GM21528 (cell line): ENCODE data around the gene FSHR.

ENCODE experiments used
- ATAC-seq: cut with Tn5 transposase; IDR thresholded peaks from one replicate; pipeline ENCODE4 v1.9.1; 2021; ENCODE audit warnings: mild to moderate bottlenecking, moderate library complexity; ENCODE audit not compliant: unreplicated experiment, low FRiP score

FSHR gene

DNA sequence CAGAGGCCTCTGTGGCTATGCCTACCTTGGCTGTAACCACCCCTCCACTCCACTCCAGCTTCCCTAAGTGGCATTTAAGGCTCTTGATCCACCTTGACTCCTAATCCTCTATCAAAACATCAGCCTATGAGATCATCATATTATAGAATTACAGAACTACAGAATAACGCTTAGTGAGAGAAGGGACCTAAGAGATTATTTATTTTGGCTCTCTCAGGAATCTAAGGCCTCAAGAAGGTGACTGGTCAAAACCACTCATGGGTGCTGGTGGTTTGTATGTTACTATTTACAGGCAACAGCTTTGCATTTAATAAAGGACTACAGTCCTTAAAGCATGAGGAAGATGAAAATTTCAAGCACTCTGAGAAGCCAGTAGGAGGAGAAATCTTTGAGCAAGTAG, 118.8 kb downstream of the FSHR start:
- no peak for ATAC-seq

DNA sequence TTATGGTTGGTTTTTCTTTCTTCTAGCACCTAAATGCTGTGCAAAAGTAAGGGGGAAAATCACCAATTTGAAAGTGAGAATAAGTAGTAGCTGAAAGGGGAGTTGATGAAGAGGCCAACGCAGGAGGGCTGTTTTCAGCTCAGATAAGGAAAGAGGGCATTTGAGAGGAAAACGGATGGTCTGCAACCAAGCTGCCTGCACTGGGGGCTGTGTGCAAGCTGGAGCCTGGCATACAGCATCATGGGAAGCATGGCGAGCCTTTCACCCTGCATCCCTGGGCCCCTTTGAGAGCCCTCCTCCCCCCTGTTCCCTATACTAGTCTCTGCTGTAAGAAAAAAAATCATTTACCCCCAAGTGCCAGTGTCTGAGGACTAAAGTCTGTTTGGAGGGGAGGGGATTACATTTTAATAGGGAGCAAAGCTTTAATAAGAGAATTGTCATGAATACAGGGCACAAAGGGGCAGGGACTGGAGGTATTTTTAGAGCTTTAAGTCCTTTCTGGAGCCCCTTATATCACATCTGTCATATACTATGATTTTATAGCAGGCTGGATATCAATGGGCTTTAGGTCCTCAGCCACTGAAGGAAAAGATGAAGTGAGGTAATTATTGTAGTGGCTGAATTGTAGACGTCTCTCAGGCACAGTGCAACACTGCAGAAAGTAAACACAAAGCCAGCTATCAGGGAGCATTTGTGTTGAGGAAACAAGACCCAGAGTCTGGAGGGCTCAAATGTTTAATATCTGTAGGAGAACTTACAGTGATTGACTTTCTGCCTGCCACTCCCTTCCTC, 120.7 kb downstream of the FSHR start:
- no peak for ATAC-seq

DNA sequence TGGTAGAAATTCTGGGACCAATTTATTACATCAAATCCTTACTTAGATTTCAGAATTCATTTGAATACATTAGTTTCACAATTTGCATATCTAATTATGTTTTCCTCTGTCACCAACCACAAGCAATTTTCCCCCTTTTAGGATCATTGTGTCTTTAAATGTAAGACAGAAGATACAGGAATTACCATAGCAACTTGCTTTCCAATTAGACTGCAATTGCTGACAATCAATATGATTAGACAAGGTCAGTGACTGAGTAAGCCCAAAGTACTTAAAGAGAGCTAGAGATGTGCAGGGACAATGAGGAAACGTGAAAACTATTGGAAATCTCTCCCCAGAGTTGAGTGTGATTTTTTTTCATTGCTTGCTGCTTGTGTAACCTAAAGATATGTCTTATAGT, 121.4 kb downstream of the FSHR start:
- no peak for ATAC-seq

DNA sequence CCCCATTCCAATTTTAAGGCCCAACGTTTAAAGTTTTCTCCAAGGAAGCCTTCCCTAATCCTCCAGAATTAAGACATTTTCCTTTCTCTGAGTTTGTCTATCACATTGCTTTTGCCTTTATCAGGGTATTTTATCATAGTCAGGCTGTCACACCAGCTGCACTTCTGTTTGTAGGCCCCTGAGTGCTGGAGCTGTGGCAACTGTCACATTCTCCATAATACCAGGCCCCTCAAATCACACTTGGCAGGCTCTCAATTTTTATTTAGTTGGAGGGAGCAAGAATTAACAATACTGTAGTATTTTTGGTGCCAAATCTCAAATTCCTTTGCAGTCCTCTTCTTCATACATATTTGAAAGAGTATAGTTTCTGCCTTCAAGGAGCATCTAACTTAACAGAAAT, 122.2 kb downstream of the FSHR start:
- ATAC-seq = no peak

DNA sequence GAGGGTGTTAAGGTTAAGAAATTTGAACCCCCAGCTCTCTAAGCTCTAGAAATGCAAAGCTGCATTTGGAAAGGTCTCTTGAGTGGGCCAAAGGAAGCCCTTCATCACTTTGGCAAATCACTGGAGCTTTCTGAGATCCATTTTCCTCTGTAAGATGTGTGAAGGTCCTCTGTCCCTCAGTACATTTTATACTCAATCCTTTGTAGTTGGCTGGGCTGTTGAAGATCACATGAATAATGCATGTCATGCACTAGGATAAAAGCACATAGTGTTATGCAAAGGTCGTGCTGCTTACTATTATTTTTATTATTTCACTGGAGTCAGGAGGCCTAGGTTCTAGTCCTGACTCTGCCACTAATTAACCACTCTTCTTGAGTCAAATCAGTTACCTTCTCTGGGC, 124.9 kb downstream of the FSHR start:
- ATAC-seq = no peak

DNA sequence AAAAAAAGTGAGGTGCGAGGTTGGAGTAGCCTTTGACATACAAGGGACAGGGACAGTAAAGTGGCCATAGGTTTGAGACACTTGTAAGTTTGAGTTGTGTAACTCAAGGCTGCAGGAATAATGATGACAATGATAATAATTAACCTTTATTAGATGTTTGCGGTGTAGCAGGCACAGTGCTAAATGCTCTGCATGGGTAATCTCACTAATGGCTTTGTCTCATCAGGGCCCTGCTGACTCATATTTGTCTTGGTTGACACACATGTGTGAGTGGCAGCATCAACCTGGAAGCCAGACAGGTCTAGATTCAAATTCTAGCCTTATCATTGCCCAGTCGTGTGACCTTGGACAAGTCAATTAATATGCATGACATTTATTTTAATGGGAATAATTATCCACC, 126.2 kb downstream of the FSHR start:
- peak; percentile 98 for ATAC-seq

DNA sequence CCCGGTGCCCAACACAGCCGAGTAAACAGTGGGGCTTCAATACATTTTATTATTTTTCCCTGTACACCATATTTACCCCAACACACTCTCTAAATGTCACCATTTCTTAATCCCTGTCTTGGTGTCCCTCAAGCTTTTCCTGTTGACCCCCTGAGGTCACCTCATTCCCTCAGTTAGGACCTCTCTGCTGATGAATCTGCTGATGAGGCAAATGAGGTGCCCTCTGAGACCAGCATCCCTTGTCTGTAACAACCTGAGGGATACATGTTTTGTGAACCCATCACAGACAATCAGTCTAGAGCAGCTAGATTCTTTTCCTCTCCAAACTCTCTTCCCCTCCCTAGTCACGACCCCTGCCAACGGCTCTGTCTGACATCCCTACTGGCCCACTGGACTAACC, 127.6 kb downstream of the FSHR start:
- no peak for ATAC-seq

DNA sequence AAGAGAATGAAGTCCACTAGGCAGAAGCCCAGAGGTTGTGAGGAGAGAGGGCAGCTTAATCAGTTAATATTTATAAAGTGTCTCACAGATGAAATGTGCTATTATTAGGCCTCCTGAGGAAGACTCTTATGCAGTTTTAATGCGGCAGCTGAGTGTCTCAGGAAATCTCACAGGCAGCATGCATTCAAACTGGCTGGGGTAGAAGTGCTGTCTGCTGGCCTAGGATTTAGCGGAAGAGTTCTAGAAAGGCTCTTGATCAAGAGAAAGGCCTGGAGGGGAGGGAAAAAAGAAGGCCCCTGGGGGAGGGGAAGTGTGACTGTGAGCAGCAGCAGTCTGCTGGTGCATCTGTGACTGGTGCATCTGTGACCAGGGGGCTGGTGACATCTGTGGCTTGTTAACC, 133.0 kb downstream of the FSHR start:
- no peak for ATAC-seq

DNA sequence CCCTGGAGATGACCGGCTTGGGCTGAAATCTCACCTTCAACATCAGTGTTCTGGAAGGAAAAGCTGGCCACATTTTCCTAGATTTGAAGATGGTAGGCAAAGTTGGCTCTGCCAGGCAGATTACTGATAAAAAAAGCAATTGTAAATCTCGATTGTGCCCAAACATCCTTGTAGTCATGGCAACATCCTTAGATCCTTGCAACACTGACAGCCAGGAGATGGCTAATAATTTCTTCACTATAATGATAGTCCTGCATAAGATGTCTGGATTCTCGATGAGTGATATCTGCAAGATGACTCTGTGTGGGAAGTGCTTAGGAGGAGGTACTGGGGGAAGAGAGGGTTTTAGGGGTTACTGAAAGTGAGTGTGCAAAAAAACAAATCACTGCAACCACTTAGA, 149.1 kb downstream of the FSHR start:
- ATAC-seq = no peak

DNA sequence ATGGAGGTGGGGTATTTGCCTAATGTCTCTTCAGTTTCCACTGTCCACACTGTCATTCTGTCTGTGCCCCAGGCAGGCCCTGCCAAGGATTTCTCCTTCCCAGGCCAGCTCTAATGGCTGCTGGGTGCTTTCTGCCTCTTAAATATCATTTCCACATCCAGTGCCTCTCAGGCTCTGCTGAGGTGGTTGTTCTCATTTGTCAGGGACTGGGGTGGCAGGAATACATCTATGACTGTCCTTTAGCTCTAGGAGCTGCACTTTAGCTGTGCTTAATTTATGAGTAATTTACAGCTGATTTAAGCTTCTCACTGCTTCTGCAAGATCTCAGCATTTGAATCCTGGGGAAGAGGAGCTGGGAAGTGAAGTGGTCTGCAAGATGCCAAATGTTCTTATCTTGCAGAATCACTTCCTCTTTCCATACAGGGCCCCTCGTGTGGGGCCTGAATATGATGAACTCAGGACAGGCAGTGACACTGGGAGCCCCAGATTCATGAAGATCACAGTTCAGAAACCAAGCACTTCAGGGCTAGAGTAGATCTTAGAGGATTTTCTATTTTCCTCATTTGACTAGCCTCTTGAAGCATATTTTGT, 150.2 kb downstream of the FSHR start:
- peak; percentile 82 for ATAC-seq

DNA sequence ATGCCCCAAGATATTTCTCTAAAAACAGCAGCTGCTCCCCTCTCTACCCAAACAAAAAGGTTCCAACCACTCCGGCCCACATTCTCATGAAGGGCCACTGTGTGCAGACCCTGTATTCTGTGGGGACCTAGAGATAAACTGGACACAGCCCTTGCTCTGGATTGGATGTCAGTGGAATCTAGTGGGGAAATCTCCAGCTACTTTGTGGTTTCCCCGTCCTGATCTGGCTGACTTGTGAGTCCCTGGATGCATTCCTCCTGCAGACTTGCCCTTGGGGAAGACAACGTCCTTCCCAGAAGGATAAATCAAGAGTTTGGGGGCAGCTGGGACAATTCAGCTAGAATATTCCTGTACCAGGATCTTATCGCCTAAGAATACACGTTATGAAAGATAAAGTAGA, 151.1 kb downstream of the FSHR start:
- ATAC-seq = no peak

DNA sequence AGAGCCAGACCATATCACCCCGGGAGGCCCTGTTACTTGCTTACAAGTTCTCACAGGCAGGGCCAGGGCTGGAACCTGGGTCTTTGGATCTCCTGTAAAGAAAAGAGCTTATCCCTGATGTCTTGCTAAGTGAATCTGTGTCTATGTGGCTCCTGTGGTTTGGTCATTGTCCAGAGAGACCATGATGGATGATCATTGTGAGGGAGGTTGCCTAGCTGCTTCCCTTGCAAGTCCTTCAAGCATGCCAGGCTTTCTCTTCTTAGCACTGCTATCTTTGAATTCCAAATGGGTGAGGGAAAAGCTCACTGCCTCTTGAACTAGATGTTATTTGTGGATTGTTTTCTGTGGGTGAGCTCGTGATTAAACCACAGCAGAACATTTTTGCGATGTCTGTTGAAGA, 151.6 kb downstream of the FSHR start:
- no peak for ATAC-seq

DNA sequence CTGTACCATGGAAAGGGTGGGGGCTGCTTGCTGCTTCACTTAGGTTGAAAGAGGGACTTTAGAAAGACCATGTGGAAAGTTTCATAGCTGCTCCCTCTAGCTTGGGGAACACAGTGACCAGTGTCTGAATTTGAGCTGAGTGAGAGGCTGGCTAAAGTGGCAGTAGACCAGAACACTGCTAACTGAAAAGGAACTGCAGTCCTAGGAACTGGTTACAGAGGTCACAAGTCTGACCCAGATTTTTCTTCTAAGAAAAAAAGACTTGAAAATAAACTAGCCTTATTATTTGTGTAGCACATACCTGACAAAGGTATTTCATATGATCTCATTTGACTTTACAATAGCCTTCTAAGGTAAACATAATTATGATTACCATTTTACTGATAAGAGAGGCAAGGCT, 153.6 kb downstream of the FSHR start:
- no peak for ATAC-seq

DNA sequence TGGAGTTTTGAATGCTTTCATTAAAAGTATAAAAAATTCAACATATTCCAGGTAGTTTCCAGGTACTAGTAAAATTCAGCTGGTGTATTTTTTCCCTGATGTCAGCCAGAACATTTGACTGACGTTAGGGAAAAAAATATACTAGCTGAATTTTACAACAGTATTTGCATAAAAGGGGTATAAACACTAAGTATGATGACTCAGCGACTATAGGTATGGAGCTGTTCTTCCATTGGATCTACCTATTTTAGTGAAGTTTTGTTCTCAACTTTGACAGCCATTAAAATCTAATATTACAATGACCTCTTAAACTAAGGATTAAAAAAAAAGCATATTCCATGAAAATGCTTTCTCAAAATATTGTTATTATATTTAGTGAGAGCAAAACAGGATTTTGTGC, 155.9 kb downstream of the FSHR start:
- ATAC-seq = no peak

DNA sequence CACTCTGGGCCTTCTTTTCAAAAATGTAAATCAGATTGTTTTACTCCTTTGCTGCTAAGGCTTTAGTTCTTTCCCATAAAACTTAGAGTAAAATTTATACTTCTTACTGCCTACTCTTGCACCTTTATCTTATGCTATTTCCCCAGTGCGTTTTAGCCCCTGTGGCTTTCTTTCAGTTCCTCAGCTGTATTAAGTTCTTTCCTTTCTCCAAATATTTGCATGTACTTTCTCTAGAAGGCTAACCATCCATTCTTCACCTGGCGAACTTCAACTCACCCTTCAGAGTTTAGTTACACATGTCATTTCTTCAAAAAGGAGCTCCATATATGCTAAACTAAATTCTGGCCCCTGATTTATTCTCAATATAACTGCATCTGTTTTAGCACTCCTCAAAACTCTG, 160.7 kb downstream of the FSHR start:
- peak; percentile 51 for ATAC-seq

DNA sequence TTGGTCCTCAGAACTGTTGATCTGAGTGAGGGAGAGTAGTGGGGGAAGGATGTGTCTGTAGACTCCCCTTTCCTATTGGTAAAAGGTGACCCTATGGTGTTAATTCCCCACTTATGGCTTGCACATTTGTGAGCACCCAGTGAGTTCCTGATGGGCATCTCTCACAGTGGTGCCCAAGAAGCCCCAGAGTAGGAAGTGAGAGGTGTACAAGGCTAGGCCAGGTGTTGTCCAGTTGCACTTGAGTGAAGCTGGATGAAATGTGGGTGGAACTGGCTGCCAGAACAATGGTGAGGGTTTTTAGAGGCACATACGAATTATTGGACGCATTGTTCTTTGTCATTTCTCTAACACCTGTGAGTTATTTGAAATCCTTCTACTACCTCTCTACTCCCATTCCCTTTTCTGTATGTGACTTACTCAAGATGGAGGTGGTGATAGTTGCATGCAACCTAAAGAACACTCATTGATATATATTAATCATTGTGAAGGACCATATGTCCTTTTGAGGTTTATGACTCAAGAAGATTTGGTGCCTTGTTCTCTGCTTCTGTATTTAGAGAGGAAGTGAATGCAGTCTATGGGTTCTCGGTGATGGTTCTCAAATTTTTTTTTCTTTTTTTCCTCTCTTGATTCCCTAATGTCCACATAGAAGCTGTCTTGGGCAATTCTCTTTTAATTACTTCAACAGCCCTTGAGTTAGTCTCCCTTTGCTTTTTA, 162.7 kb downstream of the FSHR start:
- ATAC-seq = peak; percentile 51

DNA sequence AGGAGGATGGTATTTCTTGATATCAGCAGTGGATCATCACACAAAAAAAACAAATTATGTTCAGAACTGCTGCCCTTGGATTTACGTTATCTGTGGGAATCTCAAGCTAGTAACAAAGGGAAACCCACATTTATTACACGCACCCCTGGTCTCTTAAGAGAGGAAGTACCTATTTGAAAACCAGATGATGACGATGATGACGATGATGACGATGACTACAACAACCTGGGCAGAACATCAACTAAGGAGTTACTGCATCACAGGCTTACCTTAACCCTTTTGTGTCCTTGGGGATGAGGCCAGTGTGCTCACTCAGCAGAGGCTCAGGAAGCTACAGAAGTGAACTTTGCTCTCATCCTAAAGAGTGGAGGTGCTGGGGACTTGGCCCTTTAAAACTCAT, 169.4 kb downstream of the FSHR start:
- peak; percentile 41 for ATAC-seq

DNA sequence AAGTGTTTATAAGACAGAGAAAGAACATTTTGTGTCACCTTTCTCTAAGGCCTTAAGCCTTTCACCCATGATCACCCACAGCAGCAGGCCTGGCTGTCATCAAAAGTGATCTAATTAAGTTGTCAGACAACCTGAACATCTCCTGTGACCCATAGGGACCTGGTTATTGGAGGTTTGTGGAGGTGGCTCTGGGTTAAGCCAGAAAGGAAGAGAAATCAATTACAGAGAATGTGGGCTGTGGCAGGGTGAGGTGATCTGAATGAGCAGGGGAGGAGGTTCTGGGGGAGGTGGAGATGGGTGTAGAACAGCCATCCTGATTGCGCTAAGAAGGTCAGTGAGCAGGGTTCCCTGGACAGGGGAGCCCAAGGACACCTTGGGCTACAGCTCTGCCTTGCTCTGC, 170.8 kb downstream of the FSHR start:
- no peak for ATAC-seq

DNA sequence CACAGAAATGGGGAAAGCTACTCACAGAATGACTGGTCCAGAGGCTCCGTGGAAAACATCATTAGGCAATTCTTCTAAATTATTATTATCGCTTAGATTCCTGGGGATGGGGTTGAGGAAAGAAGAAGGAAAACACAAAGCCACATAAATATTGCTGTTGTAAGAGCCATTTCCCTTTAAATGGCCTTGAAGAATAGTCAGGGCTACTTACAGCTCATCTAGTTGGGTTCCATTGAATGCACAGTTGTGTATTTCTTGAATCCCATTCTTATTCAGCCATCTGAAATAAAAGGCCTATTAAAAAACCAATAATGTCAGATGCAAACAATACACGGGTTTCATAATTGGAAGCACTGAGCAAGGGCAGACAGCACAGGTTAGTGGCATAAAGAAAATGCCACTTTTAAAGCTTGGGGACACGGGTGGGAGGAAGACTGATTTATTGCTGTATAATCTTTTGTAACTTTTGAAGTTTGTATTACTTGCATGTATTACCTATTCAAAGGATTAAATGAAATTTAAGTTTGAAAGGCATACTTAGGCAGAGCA, 171.4 kb downstream of the FSHR start:
- no peak for ATAC-seq

DNA sequence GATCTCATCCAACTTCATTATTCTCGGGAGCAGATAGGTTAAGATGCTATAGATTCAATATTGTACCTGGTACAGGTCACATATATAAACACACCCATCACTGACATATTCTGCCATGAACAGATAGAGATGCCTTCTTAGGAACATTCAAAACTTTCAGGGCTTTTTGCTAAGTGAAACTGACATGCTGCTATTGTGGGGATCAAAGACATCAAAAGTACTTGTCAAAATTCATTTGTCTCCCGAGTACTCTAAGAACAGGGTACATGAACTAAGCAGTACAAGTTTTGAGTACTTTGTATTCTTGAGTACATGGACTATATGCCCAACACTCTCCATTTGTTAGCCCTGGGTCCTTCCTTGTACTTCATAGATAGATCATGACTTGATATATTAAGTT, 173.5 kb downstream of the FSHR start:
- no peak for ATAC-seq

DNA sequence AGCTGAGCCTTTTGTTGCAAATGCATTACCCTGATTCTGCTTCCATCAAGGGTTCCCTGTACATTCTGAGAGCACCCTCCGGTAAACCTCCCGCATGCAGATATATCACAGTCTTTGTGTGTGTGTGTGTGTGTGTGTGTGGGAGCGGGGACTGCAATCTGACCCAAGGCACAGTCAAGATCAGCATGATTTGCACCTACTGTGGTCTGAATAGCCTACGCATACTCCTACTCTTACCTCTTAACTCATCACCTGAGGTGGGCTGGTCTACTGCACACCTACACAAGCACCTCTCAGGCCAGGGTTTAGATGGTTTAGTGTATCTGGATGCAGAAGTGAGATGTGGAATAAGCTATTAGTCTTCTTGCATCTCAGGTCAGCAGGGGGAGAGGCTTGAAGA, 174.6 kb downstream of the FSHR start:
- no peak for ATAC-seq

DNA sequence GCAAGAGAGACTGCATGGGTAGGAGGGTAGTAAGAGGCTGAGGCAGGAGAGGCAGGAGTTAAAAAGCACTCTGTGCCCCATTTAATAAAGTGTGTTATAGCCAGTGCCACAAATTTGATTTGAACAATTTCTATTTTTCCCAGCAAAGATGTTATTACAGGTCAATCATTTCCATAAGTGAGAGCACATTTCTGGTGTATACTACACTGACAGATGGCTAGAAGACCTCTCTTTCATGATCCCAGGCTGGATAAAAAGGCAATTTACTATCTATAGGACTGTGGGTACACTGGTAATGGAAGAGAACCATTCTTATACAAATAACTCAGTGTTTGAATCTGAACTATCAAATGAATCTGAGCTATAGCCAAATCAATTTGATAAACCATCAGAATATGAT, 176.2 kb downstream of the FSHR start:
- ATAC-seq = no peak
